K562 (cell line): Measurements from ENCODE around the gene SPX. TPM values are rescaled to one million over a fixed set of nuclear protein-coding genes. Genes with fewer than 3 reads are reported as not detected.

Experiments
- ARID2 ChIP-seq: fragments of 450-650 bp; IDR thresholded peaks from 2 replicates; pipeline ENCODE4 v1.6.1; 2017; ENCODE audit warnings: antibody characterized with exemption, mild to moderate bottlenecking
- CAMTA2 ChIP-seq: fragments of 250-450 bp; sonication (Bioruptor Pico); conservative IDR thresholded peaks from 2 replicates; pipeline ENCODE4 v1.5.1; 2022
- ETS1 ChIP-seq: conservative IDR thresholded peaks from 2 replicates; pipeline ENCODE4 v1.6.1; 2011; ENCODE audit warnings: low read depth, mild to moderate bottlenecking, low read length; ENCODE audit not compliant: control insufficient read depth
- FOXP1 ChIP-seq: sonication (generic); formaldehyde crosslinking; IDR thresholded peaks from 2 replicates; pipeline ENCODE4 v1.8.0; 2022; ENCODE audit warnings: mild to moderate bottlenecking, missing genetic modification reagents
- LARP7 ChIP-seq: fragments of 450-650 bp; IDR thresholded peaks from 2 replicates; pipeline ENCODE4 v1.6.1; 2016
- NFXL1 ChIP-seq: fragments of 450-650 bp; formaldehyde crosslinking; IDR thresholded peaks from 2 replicates; pipeline ENCODE4 v1.4.0; 2021; ENCODE audit warnings: mild to moderate bottlenecking
- TBP ChIP-seq: optimal IDR thresholded peaks from 2 replicates; pipeline ENCODE3; 2011; ENCODE audit warnings: low read depth, low read length, improper control_type of control experiment
- ZFX ChIP-seq: sonication (generic); formaldehyde crosslinking; IDR thresholded peaks from 2 replicates; pipeline ENCODE4 v1.8.0; 2022; ENCODE audit warnings: mild to moderate bottlenecking, missing genetic modification reagents, moderate library complexity
- ZNF174 ChIP-seq: fragments of 250-450 bp; sonication (Bioruptor Pico); IDR thresholded peaks from 2 replicates; pipeline ENCODE4 v1.4.0; 2020; ENCODE audit warnings: mild to moderate bottlenecking
- ZNF785 ChIP-seq: fragments of 250-450 bp; sonication (Bioruptor Pico); IDR thresholded peaks from 2 replicates; pipeline ENCODE4 v1.4.0; 2020; ENCODE audit warnings: mild to moderate bottlenecking
- polyA plus RNA-seq, 8 experiments: library from polyadenylated mRNA; depleted of rRNA in 4 of 8; stranded (reverse) in 5 of 8; unstranded in 3 of 8; fragments of >200 nt; fragmentation: Nextera tagmentation in 2 of 8; fragmentation: Illumina TruSeq in 1 of 8; extraction: Ambion mirVana in 2 of 8; extraction: Trizol in 1 of 8; gene quantifications; 2 replicates each; pipeline versions ENCODE4 v1.2.1 to v1.2.3, GENCODE V29; 2011 to 2014; ENCODE audit warnings: inconsistent platforms in 1 of 8, missing spikeins in 1 of 8
- total RNA-seq, 7 experiments: library from RNA; depleted of rRNA in 6 of 7; stranded (reverse); fragments of >200 nt in 6 of 7; fragmentation: Illumina TruSeq in 2 of 7; extraction: Trizol in 2 of 7; gene quantifications; 2 replicates each; pipeline versions ENCODE4 v1.2.1 to v1.2.3, GENCODE V29; 2011 to 2021; ENCODE audit warnings: low replicate concordance in 1 of 7
- TF ChIP-seq, protein P1 (sequence below): fragments of 450-650 bp; IDR thresholded peaks from 2 replicates; pipeline ENCODE4 v1.7.1; 2018; ENCODE audit warnings: mild to moderate bottlenecking, low read depth; ENCODE audit not compliant: partially characterized antibody
- TF ChIP-seq, protein P2 (sequence below): IDR thresholded peaks from 3 replicates; pipeline ENCODE4 v1.6.1; 2011; ENCODE audit warnings: borderline replicate concordance, mild to moderate bottlenecking; ENCODE audit not compliant: insufficient read length, insufficient read depth
- TF ChIP-seq, protein P3 (sequence below): fragments of 450-650 bp; IDR thresholded peaks from one replicate; pipeline ENCODE4 v1.6.1; 2018; ENCODE audit warnings: mild to moderate bottlenecking, moderate library complexity; ENCODE audit not compliant: partially characterized antibody
- TF ChIP-seq, protein P4 (sequence below): fragments of 450-650 bp; IDR thresholded peaks from 2 replicates; pipeline ENCODE4 v1.6.1; 2017; ENCODE audit warnings: antibody characterized with exemption, mild to moderate bottlenecking
- TF ChIP-seq, protein P5 (sequence below): fragments of 450-650 bp; IDR thresholded peaks from 2 replicates; pipeline ENCODE4 v1.6.1; 2016

Gene SPX
- total and polyA plus RNA-seq, 9 of the 15 experiments (the other 6 are each of a cell fraction or from before 2014, with no cell fraction given): 0.06 to 0.40 (median 0.14) TPM

DNA sequence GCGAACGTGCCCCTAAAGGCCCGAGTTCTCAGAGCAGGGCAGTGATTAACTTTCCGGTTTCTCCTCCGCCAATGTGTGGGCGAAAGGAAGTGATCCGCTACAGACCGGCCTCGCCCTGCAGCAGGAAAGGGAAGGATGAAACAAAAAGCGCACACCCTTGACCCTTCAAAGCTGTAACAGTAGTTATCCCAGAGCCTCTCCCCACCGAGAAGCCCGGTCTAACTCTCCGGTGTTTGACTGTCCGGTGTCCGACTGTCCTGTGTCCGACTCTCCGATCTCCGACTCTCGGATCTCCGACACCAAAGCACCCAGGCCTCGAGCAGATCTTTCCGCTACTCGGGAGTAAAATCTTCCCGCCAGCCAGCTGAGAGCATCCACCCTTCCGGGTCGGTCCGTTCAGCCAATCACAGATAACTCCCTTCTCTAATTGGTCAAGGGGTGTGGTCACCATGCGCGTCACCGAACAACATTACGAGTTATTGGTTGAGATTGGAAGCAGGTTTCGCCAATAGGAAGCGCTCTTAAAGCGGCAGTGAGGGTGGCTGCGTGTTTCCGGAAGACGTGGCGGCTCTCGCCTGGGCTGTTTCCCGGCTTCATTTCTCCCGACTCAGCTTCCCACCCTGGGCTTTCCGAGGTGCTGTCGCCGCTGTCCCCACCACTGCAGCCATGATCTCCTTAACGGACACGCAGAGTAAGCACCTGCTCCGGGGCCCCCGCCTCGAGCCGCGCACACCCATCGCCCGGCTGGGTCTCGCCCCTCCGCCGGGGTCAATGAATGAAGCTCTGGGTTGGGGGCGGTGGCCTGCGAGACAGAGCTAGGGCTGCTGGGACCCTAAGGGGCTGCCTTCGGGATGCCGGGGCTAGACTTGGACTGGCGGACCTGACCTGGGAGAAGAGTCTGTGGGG is 24.6 kb upstream of the SPX start, which contains the start of the genes GOLT1B and RECQL (continued):
- TF ChIP-seq, protein P1, sequence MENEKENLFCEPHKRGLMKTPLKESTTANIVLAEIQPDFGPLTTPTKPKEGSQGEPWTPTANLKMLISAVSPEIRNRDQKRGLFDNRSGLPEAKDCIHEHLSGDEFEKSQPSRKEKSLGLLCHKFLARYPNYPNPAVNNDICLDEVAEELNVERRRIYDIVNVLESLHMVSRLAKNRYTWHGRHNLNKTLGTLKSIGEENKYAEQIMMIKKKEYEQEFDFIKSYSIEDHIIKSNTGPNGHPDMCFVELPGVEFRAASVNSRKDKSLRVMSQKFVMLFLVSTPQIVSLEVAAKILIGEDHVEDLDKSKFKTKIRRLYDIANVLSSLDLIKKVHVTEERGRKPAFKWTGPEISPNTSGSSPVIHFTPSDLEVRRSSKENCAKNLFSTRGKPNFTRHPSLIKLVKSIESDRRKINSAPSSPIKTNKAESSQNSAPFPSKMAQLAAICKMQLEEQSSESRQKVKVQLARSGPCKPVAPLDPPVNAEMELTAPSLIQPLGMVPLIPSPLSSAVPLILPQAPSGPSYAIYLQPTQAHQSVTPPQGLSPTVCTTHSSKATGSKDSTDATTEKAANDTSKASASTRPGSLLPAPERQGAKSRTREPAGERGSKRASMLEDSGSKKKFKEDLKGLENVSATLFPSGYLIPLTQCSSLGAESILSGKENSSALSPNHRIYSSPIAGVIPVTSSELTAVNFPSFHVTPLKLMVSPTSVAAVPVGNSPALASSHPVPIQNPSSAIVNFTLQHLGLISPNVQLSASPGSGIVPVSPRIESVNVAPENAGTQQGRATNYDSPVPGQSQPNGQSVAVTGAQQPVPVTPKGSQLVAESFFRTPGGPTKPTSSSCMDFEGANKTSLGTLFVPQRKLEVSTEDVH: peak; percentile 99
- TF ChIP-seq NFXL1: no peak
- no peak for TF ChIP-seq ZNF785 (CRISPR knock-in tag)
- no peak for TF ChIP-seq ZNF174 (CRISPR knock-in tag)
- TF ChIP-seq, protein P2, sequence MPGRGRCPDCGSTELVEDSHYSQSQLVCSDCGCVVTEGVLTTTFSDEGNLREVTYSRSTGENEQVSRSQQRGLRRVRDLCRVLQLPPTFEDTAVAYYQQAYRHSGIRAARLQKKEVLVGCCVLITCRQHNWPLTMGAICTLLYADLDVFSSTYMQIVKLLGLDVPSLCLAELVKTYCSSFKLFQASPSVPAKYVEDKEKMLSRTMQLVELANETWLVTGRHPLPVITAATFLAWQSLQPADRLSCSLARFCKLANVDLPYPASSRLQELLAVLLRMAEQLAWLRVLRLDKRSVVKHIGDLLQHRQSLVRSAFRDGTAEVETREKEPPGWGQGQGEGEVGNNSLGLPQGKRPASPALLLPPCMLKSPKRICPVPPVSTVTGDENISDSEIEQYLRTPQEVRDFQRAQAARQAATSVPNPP: no peak
- no peak for TF ChIP-seq ARID2
- no peak for TF ChIP-seq LARP7
- TF ChIP-seq ETS1: 0 out of 2 replicates have a peak, but pooled peaks have one; percentile 54
- TF ChIP-seq TBP: peak; percentile 60
- TF ChIP-seq, protein P3, sequence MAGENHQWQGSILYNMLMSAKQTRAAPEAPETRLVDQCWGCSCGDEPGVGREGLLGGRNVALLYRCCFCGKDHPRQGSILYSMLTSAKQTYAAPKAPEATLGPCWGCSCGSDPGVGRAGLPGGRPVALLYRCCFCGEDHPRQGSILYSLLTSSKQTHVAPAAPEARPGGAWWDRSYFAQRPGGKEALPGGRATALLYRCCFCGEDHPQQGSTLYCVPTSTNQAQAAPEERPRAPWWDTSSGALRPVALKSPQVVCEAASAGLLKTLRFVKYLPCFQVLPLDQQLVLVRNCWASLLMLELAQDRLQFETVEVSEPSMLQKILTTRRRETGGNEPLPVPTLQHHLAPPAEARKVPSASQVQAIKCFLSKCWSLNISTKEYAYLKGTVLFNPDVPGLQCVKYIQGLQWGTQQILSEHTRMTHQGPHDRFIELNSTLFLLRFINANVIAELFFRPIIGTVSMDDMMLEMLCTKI: no peak
- peak; percentile 41; the same call in 1 of the 2 replicates for TF ChIP-seq FOXP1 (CRISPR knock-in tag)
- peak; percentile 50 for TF ChIP-seq ZFX
- TF ChIP-seq CAMTA2 (CRISPR knock-in tag): no peak
- TF ChIP-seq, protein P4, sequence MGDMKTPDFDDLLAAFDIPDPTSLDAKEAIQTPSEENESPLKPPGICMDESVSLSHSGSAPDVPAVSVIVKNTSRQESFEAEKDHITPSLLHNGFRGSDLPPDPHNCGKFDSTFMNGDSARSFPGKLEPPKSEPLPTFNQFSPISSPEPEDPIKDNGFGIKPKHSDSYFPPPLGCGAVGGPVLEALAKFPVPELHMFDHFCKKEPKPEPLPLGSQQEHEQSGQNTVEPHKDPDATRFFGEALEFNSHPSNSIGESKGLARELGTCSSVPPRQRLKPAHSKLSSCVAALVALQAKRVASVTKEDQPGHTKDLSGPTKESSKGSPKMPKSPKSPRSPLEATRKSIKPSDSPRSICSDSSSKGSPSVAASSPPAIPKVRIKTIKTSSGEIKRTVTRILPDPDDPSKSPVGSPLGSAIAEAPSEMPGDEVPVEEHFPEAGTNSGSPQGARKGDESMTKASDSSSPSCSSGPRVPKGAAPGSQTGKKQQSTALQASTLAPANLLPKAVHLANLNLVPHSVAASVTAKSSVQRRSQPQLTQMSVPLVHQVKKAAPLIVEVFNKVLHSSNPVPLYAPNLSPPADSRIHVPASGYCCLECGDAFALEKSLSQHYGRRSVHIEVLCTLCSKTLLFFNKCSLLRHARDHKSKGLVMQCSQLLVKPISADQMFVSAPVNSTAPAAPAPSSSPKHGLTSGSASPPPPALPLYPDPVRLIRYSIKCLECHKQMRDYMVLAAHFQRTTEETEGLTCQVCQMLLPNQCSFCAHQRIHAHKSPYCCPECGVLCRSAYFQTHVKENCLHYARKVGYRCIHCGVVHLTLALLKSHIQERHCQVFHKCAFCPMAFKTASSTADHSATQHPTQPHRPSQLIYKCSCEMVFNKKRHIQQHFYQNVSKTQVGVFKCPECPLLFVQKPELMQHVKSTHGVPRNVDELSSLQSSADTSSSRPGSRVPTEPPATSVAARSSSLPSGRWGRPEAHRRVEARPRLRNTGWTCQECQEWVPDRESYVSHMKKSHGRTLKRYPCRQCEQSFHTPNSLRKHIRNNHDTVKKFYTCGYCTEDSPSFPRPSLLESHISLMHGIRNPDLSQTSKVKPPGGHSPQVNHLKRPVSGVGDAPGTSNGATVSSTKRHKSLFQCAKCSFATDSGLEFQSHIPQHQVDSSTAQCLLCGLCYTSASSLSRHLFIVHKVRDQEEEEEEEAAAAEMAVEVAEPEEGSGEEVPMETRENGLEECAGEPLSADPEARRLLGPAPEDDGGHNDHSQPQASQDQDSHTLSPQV: no peak
- TF ChIP-seq, protein P5, sequence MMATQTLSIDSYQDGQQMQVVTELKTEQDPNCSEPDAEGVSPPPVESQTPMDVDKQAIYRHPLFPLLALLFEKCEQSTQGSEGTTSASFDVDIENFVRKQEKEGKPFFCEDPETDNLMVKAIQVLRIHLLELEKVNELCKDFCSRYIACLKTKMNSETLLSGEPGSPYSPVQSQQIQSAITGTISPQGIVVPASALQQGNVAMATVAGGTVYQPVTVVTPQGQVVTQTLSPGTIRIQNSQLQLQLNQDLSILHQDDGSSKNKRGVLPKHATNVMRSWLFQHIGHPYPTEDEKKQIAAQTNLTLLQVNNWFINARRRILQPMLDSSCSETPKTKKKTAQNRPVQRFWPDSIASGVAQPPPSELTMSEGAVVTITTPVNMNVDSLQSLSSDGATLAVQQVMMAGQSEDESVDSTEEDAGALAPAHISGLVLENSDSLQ: peak; percentile 52
